ENCODE data around the gene ZMYND11.
"Not testable (repeated sequence)": the region's sequence is repeated elsewhere in the genome, so short reads cannot be mapped to it uniquely, and the experiment has no call there.

The ZMYND11 gene

DNA sequence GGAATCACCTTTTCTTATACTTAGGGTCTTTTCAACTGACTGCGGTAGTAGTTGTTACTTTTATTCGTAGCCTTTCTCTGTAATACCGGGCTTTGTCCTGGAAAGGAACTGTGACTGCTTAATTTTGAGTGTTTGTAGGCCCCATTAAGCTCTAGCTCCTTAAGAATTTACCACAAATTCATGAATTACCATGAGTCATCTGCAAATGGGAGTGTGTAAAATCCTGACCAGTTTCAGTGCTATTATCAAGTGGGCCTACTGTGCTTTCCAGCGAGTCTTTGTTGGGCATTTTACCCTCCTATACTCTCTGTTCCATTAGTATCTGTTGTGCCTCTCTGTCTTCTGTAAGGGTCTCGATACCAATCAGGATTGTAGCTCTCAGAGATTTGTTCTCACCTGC is 49.7 kb downstream of the ZMYND11 start:
- CTCF ChIA-PET: no interaction called here

DNA sequence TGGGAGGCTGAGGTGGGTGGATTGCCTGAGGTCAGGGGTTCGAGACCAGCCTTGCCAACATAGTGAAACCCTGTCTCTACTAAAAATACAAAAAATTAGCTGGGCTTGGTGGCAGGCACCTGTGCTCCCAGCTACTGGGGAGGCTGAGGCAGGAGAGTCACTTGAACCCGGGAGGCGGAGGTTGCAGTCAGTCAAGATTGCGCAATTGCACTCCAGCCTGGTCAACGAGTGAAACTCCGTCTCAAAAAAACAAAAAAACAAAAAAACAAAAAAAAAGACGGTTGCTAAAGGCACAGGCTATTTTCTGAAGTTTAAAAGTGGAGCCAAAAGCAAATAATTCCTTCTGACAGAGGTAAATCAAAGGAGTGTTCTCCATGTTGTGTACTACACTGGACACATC is 50.3 kb downstream of the ZMYND11 start:
- CTCF ChIA-PET; DNase-seq (ENCODE audit: low read depth, low spot score); H3K4me3 ChIP-seq (ENCODE audit: low read depth, low read length); POLR2A ChIA-PET: not testable (repeated sequence)

More for the DNA sequence above, 49.7 kb downstream of the ZMYND11 start:
- DNase-seq (ENCODE audit: low read depth, low spot score): no peak
- POLR2A ChIA-PET: no interaction called here
- no peak overlapping the region for H3K4me3 ChIP-seq (ENCODE audit: low read depth, low read length)
- TF ChIP-seq, protein P1, sequence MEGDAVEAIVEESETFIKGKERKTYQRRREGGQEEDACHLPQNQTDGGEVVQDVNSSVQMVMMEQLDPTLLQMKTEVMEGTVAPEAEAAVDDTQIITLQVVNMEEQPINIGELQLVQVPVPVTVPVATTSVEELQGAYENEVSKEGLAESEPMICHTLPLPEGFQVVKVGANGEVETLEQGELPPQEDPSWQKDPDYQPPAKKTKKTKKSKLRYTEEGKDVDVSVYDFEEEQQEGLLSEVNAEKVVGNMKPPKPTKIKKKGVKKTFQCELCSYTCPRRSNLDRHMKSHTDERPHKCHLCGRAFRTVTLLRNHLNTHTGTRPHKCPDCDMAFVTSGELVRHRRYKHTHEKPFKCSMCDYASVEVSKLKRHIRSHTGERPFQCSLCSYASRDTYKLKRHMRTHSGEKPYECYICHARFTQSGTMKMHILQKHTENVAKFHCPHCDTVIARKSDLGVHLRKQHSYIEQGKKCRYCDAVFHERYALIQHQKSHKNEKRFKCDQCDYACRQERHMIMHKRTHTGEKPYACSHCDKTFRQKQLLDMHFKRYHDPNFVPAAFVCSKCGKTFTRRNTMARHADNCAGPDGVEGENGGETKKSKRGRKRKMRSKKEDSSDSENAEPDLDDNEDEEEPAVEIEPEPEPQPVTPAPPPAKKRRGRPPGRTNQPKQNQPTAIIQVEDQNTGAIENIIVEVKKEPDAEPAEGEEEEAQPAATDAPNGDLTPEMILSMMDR (IDR thresholded peaks at IDR 0.05; ENCODE audit: insufficient read depth, low read length, missing control alignments): no peak

DNA sequence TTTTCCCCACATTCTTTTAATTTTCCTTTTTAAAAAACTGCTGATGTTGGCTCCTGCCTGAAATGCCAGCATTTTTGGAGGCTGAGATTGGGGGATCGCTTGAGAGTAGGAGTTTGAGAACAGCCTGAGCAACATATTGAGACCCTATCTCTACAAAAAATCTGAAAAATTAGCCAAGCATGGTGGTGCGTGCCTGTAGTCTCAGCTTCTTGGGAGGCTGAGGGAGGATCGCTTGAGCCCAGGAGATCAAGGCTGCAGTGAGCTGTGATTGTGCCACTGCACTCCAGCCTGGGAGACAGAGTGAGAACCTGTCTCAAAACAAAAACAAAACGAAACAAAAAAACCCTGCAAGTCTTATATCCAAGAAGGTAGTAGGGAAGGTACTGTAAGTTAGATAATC is 51.7 kb downstream of the ZMYND11 start:
- TF ChIP-seq, protein P1 (IDR thresholded peaks at IDR 0.05; ENCODE audit: insufficient read depth, low read length, missing control alignments): no peak
- DNase-seq (ENCODE audit: low read depth, low spot score): no peak
- H3K4me3 ChIP-seq (ENCODE audit: low read depth, low read length): no peak overlapping the region
- ChIA-PET POLR2A (no interaction called here), CTCF (interaction anchor here (0.8 to 0.9 kb wide), 2 partner anchors 23 to 60 kb away, joined by 3 to 4 read pairs; no protein-coding TSS in a partner anchor)

DNA sequence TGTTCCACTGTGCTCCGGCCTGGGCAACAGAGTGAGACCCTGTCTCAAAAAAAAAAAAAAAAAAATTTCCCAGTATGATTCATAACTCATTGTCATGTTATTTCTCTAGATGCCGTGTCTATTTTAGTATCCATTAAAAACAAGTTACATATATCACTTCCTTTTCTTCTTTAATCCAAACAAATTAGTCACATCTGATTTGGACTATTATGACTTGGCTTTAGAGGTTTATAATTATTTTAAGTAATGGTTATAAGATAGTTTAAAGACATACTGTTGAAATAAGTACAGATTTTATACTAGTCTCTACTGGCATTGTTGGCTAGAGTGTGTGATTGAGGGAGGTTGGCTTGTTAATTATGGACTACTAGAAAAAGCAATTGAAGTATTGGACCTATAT is 53.3 kb downstream of the ZMYND11 start:
- POLR2A ChIA-PET: no interaction called here
- TF ChIP-seq, protein P1 (IDR thresholded peaks at IDR 0.05; ENCODE audit: insufficient read depth, low read length, missing control alignments): no peak
- DNase-seq (ENCODE audit: low read depth, low spot score): no peak
- CTCF ChIA-PET: no interaction called here
- H3K4me3 ChIP-seq (ENCODE audit: low read depth, low read length): no peak overlapping the region

DNA sequence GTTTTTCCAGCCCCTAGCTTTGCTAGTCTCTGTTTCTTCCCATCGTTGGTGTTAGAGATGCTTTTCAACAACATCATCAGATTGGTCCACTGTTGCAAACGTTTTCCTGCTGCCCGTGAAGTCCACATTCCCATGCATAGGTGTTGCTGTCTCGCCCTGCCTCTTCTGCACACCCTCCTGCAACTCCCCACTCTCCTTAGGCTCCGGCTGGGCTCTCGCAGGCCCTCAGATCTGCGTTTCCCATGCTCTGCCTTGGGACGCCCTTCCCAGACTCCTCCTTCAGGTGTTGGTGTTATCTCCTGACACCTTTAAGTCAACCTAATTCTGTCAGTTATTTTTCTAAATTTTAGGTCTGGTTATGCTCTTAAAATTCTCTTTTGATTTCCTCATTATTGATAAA is 55.0 kb downstream of the ZMYND11 start:
- POLR2A ChIA-PET: no interaction called here
- CTCF ChIA-PET: no interaction called here
- no peak overlapping the region for H3K4me3 ChIP-seq (ENCODE audit: low read depth, low read length)
- TF ChIP-seq, protein P1 (IDR thresholded peaks at IDR 0.05; ENCODE audit: insufficient read depth, low read length, missing control alignments): no peak
- no peak for DNase-seq (ENCODE audit: low read depth, low spot score)

DNA sequence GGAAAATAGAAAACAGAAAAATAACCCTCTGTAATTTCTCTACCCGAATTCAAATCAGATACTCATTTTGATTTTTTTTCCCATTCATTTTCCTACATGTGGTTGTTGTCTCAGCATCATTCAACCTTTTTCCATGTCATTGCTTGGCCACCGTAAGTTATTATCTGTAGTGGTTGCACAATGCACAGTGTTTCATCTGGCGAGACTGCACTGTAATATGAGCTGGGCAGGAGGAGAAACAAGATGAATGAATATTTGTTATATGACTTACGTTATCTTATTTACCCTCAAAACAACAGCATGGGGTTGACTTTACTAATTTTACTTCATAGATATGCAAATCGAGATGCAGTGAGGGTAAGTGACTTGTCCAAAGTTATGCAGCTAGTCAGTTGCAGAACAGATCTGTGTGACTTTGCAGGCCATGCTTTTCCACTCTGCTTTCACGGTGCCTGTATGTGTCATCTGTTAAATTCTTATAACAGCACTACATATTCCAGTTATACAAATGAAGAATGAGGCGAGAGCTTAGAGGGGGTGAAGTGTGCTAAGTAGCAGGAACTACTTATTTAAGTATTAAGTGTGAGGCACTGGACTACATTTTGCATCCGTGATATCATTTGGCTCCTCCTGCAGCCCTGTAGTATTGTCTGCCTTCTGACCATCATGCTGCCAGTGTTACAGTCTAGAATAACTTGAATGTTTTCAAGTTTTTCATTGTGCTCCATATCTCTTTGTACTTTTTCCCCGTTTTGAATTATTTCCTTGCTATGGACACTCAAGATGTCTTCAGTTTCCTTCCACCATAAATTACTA is 56.7 kb downstream of the ZMYND11 start:
- DNase-seq (ENCODE audit: low read depth, low spot score): no peak
- POLR2A ChIA-PET: no interaction called here
- no peak overlapping the region for H3K4me3 ChIP-seq (ENCODE audit: low read depth, low read length)
- CTCF ChIA-PET: no interaction called here
- TF ChIP-seq, protein P1 (IDR thresholded peaks at IDR 0.05; ENCODE audit: insufficient read depth, low read length, missing control alignments): no peak

DNA sequence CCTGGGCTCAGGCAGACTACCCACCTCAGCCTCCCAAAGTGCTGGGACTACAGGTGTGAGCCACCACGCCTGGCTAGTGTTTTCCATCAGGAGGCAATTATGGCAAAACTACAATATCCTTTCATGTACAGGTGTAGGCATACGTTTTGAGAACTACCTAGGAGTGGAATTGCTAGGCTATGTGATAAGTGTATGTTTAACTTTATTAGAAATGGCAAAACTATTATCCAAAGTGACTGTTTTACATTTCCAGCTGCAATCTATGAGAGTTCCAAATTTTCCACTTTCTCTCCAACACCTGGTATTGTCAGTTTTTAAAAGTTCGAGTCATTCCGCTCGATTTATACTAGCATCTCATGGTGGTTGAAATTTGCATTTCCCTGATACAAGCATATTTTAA is 59.0 kb downstream of the ZMYND11 start:
- no peak overlapping the region for H3K4me3 ChIP-seq (ENCODE audit: low read depth, low read length)
- CTCF ChIA-PET: no interaction called here
- no peak for DNase-seq (ENCODE audit: low read depth, low spot score)
- POLR2A ChIA-PET: no interaction called here
- TF ChIP-seq, protein P1 (IDR thresholded peaks at IDR 0.05; ENCODE audit: insufficient read depth, low read length, missing control alignments): no peak

Data from AG04449 (cell line).